WTC11 (cell line): ENCODE data around the gene OR10R2.

Experiments used
- CTCF ChIP-seq: fragments of 200-600 bp; IDR thresholded peaks from 2 replicates; pipeline ENCODE4 v1.8.0; 2022; ENCODE audit warnings: antibody characterized with exemption
- JUN ChIP-seq: sonication (generic); formaldehyde crosslinking; IDR thresholded peaks from 2 replicates; pipeline ENCODE4 v1.8.0; 2023; ENCODE audit warnings: mild to moderate bottlenecking, missing genetic modification reagents
- MXD4 ChIP-seq: fragments of 250-450 bp; sonication (Bioruptor Pico); IDR thresholded peaks from 2 replicates; pipeline ENCODE4 v1.8.0; 2021; ENCODE audit warnings: mild to moderate bottlenecking, moderate library complexity, borderline replicate concordance
- NFYB ChIP-seq: sonication (generic); formaldehyde crosslinking; conservative IDR thresholded peaks from 2 replicates; pipeline ENCODE4 v1.8.0; 2022; ENCODE audit warnings: low read depth, missing genetic modification reagents
- NR2C2 ChIP-seq: sonication (generic); formaldehyde crosslinking; IDR thresholded peaks from 2 replicates; pipeline ENCODE4 v1.8.0; 2022; ENCODE audit warnings: mild to moderate bottlenecking, missing genetic modification reagents
- NR3C1 ChIP-seq: sonication (generic); formaldehyde crosslinking; conservative IDR thresholded peaks from 2 replicates; pipeline ENCODE4 v1.8.1; 2023; ENCODE audit warnings: low read depth, mild to moderate bottlenecking, missing genetic modification reagents
- ZBTB43 ChIP-seq: sonication (generic); formaldehyde crosslinking; IDR thresholded peaks from 2 replicates; pipeline ENCODE4 v1.8.1; 2023; ENCODE audit warnings: mild to moderate bottlenecking, missing genetic modification reagents
- ZNF671 ChIP-seq: fragments of 250-450 bp; sonication (Bioruptor Pico); IDR thresholded peaks from 2 replicates; pipeline ENCODE4 v1.8.0; 2021; ENCODE audit warnings: mild to moderate bottlenecking

DNA sequence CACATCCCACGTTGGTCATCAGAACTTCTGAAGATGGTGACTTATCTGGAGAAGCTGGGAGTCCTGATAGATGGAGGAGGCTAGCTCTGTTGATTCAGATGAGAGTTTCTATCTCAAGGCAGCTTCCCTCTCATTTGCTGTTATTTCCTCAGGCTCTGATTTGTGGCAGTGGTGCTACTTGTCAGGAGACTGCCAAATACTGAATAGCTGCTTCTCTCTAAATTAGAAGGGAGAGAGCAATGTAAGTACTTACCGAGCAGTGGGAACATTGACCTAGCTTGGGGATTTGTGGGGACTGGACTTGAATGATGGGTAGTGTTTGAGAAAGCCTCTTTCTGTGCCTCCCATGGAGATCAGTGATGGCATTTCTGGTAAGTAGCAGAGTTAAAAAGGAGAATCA, 10.5 kb upstream of the OR10R2 start, which contains the start of gene OR10K1:
- TF ChIP-seq JUN (CRISPR knock-in tag) (no peak), CTCF (no peak), NR3C1 (CRISPR knock-in tag) (no peak), NR2C2 (CRISPR knock-in tag) (no peak), NFYB (CRISPR knock-in tag) (no peak), ZBTB43 (CRISPR knock-in tag) (no peak), ZNF671 (no peak), MXD4 (CRISPR knock-in tag) (no peak)
